ENCODE measurements around the gene TVP23C.

TVP23C gene

GRCh38 chr17:15462976-15463772, 100.1 kb downstream of the TVP23C start:
- no peak for DNase-seq

GRCh38 chr17:15457723-15458094, 105.6 kb downstream of the TVP23C start:
- no peak for DNase-seq

- no peak for DNase-seq
These were observed 106.1 kb downstream of the TVP23C start for GRCh38 chr17:15456972-15457722.

- no peak for DNase-seq
These were observed 106.8 kb downstream of the TVP23C start for GRCh38 chr17:15456496-15456895.

GRCh38 chr17:15454346-15454745, 108.9 kb downstream of the TVP23C start:
- no peak for DNase-seq

GRCh38 chr17:15453782-15454181, 109.5 kb downstream of the TVP23C start:
- no peak for DNase-seq

GRCh38 chr17:15453246-15453645, 110.0 kb downstream of the TVP23C start:
- DNase-seq = no peak

- no peak for DNase-seq
These were observed 110.5 kb downstream of the TVP23C start for GRCh38 chr17:15452746-15453145.

Data from activated CD4-positive, alpha-beta T cell treated with anti-CD3 and anti-CD28 coated beads, Interleukin-2, amount 50 U/mL, for 1 hour (primary cell).